Measurements from ENCODE around the gene CORO2A. TPM values are rescaled to one million over a fixed set of nuclear protein-coding genes. Genes with fewer than 3 reads are reported as not detected.
A peak's percentile ranks its signal among the peaks of the same experiment; 100 is the strongest.

CORO2A gene
- total RNA-seq, 6 experiments from 2014 or later: 0.84 to 2.4 (median 1.1) TPM

- H3K27me3 Mint-ChIP-seq (ENCODE audit: insufficient read depth): no peaks in the 10 kb centered on the region; the same call in none of the 2 replicates
- no peak for TF ChIP-seq CTCF (IDR thresholded peaks at IDR 0.05)
- no peak for DNase-seq
- peaks cover 15% of the 10 kb centered on the region for H3K4me1 Mint-ChIP-seq (ENCODE audit: low read depth)
- no peak overlapping the region for H3K4me3 Mint-ChIP-seq
- H3K27ac Mint-ChIP-seq: no peak overlapping the region
- H3K9me3 Mint-ChIP-seq: no peaks in the 10 kb centered on the region
- no peaks in the 10 kb centered on the region; the same call in 1 of the 2 replicates for H3K36me3 Mint-ChIP-seq (ENCODE audit: low read depth)
Observed at GRCh38 chr9:98208635-98209034, 16.2 kb upstream of the CORO2A start.

- no peak for DNase-seq
Observed at GRCh38 chr9:98207606-98208005, 15.2 kb upstream of the CORO2A start.

GRCh38 chr9:98206754-98207153, 14.3 kb upstream of the CORO2A start:
- no peaks in the 10 kb centered on the region for H3K9me3 Mint-ChIP-seq
- TF ChIP-seq CTCF (IDR thresholded peaks at IDR 0.05): no peak
- no peak for DNase-seq
- H3K36me3 Mint-ChIP-seq (ENCODE audit: low read depth): no peaks in the 10 kb centered on the region
- no peak overlapping the region for H3K4me3 Mint-ChIP-seq
- no peaks in the 10 kb centered on the region; the same call in none of the 2 replicates for H3K27me3 Mint-ChIP-seq (ENCODE audit: insufficient read depth)
- H3K27ac Mint-ChIP-seq: peak overlapping the region; percentile 57; the same call in 1 of the 2 replicates
- peaks cover 15% of the 10 kb centered on the region for H3K4me1 Mint-ChIP-seq (ENCODE audit: low read depth)

More at GRCh38 chr9:98207606-98208005, 15.2 kb upstream of the CORO2A start:
- Mint-ChIP-seq H3K4me3 (no peak overlapping the region), H3K9me3 (no peaks in the 10 kb centered on the region), H3K27me3 (ENCODE audit: insufficient read depth) (no peaks in the 10 kb centered on the region; the same call in none of the 2 replicates), H3K36me3 (ENCODE audit: low read depth) (no peaks in the 10 kb centered on the region), H3K4me1 (ENCODE audit: low read depth) (peaks cover 15% of the 10 kb centered on the region), H3K27ac (no peak overlapping the region)
- peak; percentile 39; the same call in 1 of the 2 replicates for TF ChIP-seq CTCF (IDR thresholded peaks at IDR 0.05)

GRCh38 chr9:98204692-98205091, 12.3 kb upstream of the CORO2A start:
- Mint-ChIP-seq H3K27ac (no peak overlapping the region), H3K9me3 (no peaks in the 10 kb centered on the region), H3K4me1 (ENCODE audit: low read depth) (peaks cover 15% of the 10 kb centered on the region), H3K36me3 (ENCODE audit: low read depth) (0 out of 2 replicates have a peak, but pooled peaks cover 1% of the 10 kb centered on the region), H3K27me3 (ENCODE audit: insufficient read depth) (no peaks in the 10 kb centered on the region; the same call in 1 of the 2 replicates), H3K4me3 (no peak overlapping the region)
- TF ChIP-seq CTCF (IDR thresholded peaks at IDR 0.05): no peak
- DNase-seq: no peak

- no peak for DNase-seq
- Mint-ChIP-seq H3K4me3 (no peak overlapping the region), H3K4me1 (ENCODE audit: low read depth) (peaks cover 15% of the 10 kb centered on the region), H3K9me3 (no peaks in the 10 kb centered on the region), H3K36me3 (ENCODE audit: low read depth) (0 out of 2 replicates have a peak, but pooled peaks cover 5% of the 10 kb centered on the region), H3K27me3 (ENCODE audit: insufficient read depth) (no peaks in the 10 kb centered on the region; the same call in 1 of the 2 replicates), H3K27ac (no peak overlapping the region)
- TF ChIP-seq CTCF (IDR thresholded peaks at IDR 0.05): no peak
Observed at GRCh38 chr9:98203153-98203552, 10.7 kb upstream of the CORO2A start.

All from HFFc6 (cell line).